Measurements from ENCODE around the gene DISP3. TPM values are rescaled to one million over a fixed set of nuclear protein-coding genes. Genes with fewer than 3 reads are reported as not detected.

DISP3 gene
- total and polyA plus RNA-seq, 11 donors, result 0.03 to 0.45 (median 0.12) TPM; not detected in 5

- Histone ChIP-seq H3K4me3 (no peak overlapping the region), H3K27ac (no peak overlapping the region), H3K9me3 (no peaks in the 10 kb centered on the region), H3K27me3 (peaks cover 0 to 4% (median 0%) of the 10 kb centered on the region in 9 donors), H3K4me1 (no peaks in the 10 kb centered on the region), H3K36me3 (no peaks in the 10 kb centered on the region)
- DNase-seq, result no peak
- intact Hi-C loops (cut with DNase I), result no loop called here
- TF ChIP-seq CTCF (IDR thresholded peaks at IDR 0.05) (no peak), POLR2A (IDR thresholded peaks at IDR 0.05) (no peak)
- WGBS, 4 donors, result 77 to 87% (median 81%) methylated on average over 14 to 15 of the region's 15 CpGs
- ATAC-seq, result no peak
These were observed 51.9 kb downstream of the DISP3 start for GRCh38 chr1:11530731-11531311.

GRCh38 chr1:11531314-11531870, 52.4 kb downstream of the DISP3 start:
- ATAC-seq (no peak), DNase-seq (no peak)
- Histone ChIP-seq H3K27me3 (peaks cover 0 to 5% (median 0%) of the 10 kb centered on the region in 9 donors), H3K4me3 (no peak overlapping the region), H3K4me1 (no peaks in the 10 kb centered on the region), H3K9me3 (no peaks in the 10 kb centered on the region), H3K36me3 (no peaks in the 10 kb centered on the region), H3K27ac (no peak overlapping the region)
- whole genome bisulfite sequencing, 4 donors, result 64 to 77% (median 75%) methylated on average over 8 to 19 of the region's 19 CpGs
- TF ChIP-seq POLR2A (IDR thresholded peaks at IDR 0.05) (no peak), CTCF (IDR thresholded peaks at IDR 0.05) (no peak)
- intact Hi-C loops (cut with DNase I), result no loop called here

- peaks cover 0 to 10% (median 0%) of the 10 kb centered on the region in 9 donors for H3K27me3 ChIP-seq
- no peaks in the 10 kb centered on the region for H3K4me1 ChIP-seq
- no peaks in the 10 kb centered on the region for H3K9me3 ChIP-seq
- H3K27ac ChIP-seq, result no peak overlapping the region
- DNase-seq (no peak), ATAC-seq (no peak)
- H3K36me3 ChIP-seq, result no peaks in the 10 kb centered on the region
- 75 to 98% (median 80%) methylated on average over 7 to 10 of the region's 10 CpGs for WGBS, 4 donors
- H3K4me3 ChIP-seq, result no peak overlapping the region
- intact Hi-C loops (cut with DNase I), result loop anchor here in 1 of 10 donors (1.0 kb wide), 1 partner anchor 16 kb away; no protein-coding TSS in a partner anchor
- TF ChIP-seq POLR2A (IDR thresholded peaks at IDR 0.05) (no peak), CTCF (IDR thresholded peaks at IDR 0.05) (no peak)
These were observed 53.0 kb downstream of the DISP3 start for GRCh38 chr1:11531943-11532342.

GRCh38 chr1:11533790-11534787, 55.1 kb downstream of the DISP3 start:
- DNase-seq (no peak), ATAC-seq (no peak)
- no peak overlapping the region for H3K4me3 ChIP-seq
- H3K36me3 ChIP-seq, result no peaks in the 10 kb centered on the region
- TF ChIP-seq CTCF (IDR thresholded peaks at IDR 0.05), result no peak
- no peak for TF ChIP-seq POLR2A (IDR thresholded peaks at IDR 0.05)
- 86 to 90% (median 87%) methylated on average over 7 to 21 of the region's 21 CpGs for WGBS, 4 donors
- H3K4me1 ChIP-seq, result no peaks in the 10 kb centered on the region
- H3K9me3 ChIP-seq, result no peaks in the 10 kb centered on the region
- H3K27ac ChIP-seq, result no peak overlapping the region
- H3K27me3 ChIP-seq, result peaks cover 0 to 30% (median 0%) of the 10 kb centered on the region in 9 donors
- intact Hi-C loops (cut with DNase I), result no loop called here
